Forelimb muscle (tissue), 1 donor: ENCODE results near the gene TMED6. TPM values are rescaled to one million over a fixed set of nuclear protein-coding genes. Genes with fewer than 3 reads are reported as not detected.

ENCODE experiments used
- DNase-seq: peaks from one replicate; pipeline ENCODE4 v3.0.0-alpha.2; 2013; ENCODE audit warnings: low read depth
- polyA plus RNA-seq: library from polyadenylated mRNA; unstranded; fragments of 120-200 nt; gene quantifications from one replicate; pipeline ENCODE4 v1.2.1, GENCODE V29; 2013; ENCODE audit not compliant: insufficient read length

Gene TMED6
- 1.5 TPM for polyA plus RNA-seq

- DNase-seq: no peak
Observed at GRCh38 chr16:69351309-69352027, at the start of gene TMED6. Gene TMED6, minus strand, starts transcription at chr16:69351786. Its CDS starts 33 bp downstream, at chr16:69351753.

GRCh38 chr16:69399361-69399760, 47.8 kb upstream of the TMED6 start:
- no peak for DNase-seq

GRCh38 chr16:69397821-69398521, 46.4 kb upstream of the TMED6 start:
- no peak for DNase-seq

DNA sequence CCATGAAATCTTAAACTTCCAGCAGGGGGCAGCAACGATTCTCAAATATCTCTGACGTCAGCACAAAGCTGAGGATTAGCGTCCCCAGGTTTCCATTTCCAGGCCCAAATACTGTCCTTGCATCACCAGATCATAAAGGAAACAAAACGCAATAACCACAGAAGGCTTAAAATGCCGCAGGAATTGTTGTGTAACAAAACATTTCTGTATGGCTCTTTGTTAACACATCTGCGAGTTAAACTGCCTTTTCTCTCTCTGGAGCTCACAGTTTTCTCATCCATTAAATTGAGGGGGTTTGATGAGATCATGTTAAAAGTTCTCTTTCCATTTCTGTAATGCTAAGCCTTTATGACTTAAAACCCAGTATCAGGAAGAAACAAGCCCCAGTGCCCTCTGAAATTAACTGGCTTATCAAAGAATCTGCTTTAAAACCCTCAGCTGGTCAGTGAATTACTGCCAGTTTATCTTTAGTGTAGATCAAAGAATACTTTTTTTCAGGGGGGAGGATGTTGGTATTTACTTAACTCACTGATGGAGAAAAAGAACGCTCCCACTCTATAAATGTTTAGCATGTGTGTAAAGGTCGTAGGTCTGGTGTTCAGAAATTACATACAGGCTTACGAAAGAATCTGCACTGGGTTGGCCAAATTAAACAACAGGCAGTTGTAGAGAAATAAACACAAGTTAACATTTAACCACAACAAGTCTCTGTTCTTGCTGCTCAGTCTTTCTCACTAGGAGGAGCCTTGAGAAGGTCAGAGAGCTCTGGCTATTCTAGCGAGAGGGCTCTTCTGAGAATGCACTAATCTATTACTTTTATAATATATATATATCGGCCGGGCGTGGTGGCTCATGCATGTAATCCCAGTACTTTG, 44.8 kb upstream of the TMED6 start:
- DNase-seq: peak; percentile 83

- DNase-seq: no peak
Observed at GRCh38 chr16:69395859-69396186, 44.2 kb upstream of the TMED6 start.

DNA sequence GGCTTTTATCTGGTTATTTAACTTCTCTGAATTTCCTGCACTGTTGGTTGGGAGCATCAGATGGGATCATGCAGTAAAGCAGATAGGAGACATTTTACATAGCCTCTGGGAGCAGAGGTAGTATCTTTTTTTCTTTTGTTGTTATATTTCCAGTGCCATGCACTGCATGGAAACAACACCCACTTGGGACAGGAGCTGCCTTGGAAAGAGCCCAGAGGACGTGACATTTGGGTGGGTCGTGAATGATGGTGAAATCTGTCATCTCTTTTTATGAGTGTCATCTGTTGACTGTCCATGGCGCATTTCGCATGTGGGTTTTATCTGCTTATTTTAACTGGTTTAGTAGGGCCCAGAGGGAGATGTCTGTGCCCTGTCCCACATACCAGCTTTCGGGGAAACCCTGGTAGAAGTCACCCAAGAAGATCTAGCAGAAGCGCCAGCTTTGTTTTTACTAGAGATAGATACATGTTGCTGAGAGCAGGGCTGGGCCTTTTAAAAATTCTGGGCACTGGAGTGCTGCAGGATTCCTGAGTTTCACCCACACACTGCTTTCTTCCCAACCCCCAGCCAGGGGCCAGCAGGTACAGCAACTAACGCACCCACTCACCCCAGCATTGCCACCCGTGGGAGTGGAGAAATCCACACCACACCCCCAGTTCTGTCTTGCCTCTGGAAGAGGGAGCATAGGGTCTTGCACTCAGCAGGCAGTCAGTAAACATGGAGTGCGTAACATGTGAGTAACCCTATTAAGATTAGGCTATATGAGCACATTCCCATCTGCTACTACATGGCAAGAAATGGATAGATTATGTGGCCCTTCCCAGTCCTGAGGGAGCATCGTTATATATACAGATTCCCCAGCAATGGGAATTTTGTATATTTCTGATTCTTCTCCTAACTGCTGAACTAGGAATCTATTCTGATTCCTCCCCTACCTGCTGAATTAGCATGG, 42.6 kb upstream of the TMED6 start:
- DNase-seq: no peak

- DNase-seq: no peak
Observed at GRCh38 chr16:69386596-69386995, 35.0 kb upstream of the TMED6 start.

DNA sequence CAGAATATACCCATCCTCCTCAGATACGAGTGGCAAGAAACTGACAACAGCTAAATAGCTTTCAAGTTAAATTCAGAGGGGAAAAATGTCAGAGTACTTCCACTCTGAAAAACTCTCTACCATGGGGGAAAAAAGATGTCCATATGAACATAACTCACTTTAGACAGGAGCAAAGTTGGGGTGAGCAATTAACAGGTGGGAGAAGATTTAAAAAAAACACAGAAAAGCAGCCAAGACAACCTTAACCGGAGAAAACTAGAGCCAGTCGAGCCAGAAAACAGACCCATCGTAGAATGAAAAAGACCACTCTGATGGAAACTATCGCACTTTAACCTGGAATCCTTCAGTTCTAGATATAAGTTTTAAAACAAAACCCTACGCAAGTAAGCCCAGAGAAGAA, 33.4 kb upstream of the TMED6 start:
- no peak for DNase-seq

GRCh38 chr16:69382421-69382820, 30.8 kb upstream of the TMED6 start:
- no peak for DNase-seq

DNA sequence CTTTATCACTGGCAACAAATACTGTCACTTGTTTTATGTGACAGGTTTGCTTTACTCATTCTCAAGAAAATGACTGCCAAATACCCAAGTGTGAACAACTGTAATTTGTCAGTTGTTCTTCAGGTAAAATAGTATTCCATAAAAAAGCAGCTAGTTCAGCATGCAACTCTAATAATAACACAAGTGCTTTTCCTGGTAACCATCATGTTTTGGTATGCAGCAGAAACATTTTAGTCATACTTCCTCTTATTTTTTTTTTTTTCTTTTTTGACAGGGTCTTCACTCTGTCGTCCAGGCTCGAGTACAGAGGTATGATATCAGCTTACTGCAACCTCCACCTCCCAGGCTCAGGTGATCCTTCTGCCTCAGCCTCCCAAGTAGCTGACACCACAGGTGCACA, 29.6 kb upstream of the TMED6 start:
- DNase-seq: no peak

- no peak for DNase-seq
Observed at GRCh38 chr16:69378760-69379159, 27.2 kb upstream of the TMED6 start.

GRCh38 chr16:69378036-69378435, 26.4 kb upstream of the TMED6 start:
- DNase-seq: no peak

DNA sequence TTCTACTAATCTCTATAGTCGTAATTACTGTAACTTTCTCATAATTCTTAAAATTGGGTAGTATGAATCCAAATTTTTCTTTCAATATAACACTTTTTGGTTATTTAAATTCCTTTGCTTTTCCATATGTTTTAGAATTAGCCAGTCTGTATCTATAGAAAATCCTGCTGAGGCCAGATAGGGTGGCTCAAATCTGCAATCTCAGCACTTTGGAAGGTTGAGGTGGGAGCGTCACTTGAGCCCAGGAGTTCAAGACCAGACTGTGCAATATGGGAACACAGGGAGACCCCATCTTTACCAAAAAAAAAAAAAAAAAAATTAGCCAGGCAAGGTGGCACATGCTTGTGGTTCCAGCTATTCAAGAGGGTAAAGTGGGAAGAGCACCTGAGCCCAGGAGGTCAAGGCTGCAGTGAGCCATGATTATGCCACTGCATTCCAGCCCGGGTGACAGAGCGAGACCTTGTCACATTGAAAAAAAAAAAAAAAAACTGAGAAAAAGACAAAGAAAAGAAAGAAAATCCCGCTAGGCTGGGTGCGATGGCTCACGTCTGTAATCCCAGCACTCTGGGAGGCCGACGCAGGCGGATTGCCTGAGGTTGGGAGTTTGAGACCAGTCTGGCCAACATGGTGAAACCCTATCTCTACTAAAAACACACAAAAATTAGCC, 24.9 kb upstream of the TMED6 start:
- DNase-seq: no peak

GRCh38 chr16:69373019-69373418, 21.4 kb upstream of the TMED6 start:
- no peak for DNase-seq

GRCh38 chr16:69371564-69371963, 20.0 kb upstream of the TMED6 start:
- no peak for DNase-seq

GRCh38 chr16:69368866-69369265, 17.3 kb upstream of the TMED6 start:
- no peak for DNase-seq

GRCh38 chr16:69367980-69368379, 16.4 kb upstream of the TMED6 start:
- no peak for DNase-seq

DNA sequence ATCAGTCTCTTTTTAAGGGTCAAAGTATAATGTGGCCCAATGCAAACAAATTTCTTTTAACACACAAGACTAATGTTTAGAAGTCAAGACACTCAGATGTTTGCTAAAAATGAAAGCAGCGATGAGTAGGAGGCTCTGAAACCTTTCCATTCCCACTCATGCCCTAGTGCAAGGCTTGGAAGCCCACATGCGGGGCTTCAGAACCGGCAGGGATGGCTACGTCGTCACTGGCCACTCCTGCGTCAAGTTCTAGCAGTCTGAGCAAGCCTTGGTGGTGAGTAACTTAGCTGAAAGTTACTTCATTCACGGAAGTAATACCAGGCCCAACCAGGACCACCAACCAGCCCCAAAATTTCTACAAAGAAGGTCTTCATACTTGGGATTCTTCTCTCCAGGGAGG, 14.8 kb upstream of the TMED6 start:
- DNase-seq: no peak

DNA sequence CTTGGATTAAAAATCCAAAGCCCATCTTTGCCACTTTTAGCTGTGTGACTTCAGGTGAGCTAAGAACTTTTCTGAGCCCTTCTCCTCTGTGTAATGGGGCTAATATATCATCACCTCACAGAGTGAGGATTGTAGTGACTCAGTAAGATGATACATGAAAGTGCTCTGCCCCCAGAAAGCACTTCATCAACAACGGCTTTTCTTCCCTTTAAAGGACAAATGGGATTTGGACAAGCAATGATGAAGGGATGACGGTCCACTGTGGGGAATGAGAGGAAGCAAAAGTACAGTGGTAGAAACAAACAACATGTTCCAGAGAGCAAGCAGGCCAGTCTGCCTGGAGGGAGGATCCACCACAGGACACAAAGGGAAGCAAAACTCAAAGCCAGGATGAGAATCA, 14.3 kb upstream of the TMED6 start:
- DNase-seq: no peak

DNA sequence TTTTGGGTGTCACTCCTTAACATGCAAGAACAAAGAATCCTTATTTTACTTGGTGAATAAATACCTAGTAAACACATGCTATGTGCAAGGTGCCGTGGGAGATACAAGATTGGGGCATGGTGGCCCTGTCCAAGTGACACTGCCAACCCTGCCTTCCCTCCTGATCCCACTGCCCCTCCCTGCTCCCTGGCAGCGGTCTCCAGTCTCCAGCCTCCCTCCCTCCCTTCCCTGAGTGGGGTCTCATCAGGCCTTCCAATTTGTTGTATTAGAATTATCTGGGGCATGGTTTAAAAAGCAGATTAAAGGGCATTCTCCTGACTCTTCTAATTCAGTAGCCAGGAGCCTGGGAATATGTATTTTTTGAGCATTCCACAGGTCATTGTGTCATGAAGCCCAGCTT, 12.5 kb upstream of the TMED6 start:
- DNase-seq: no peak

DNA sequence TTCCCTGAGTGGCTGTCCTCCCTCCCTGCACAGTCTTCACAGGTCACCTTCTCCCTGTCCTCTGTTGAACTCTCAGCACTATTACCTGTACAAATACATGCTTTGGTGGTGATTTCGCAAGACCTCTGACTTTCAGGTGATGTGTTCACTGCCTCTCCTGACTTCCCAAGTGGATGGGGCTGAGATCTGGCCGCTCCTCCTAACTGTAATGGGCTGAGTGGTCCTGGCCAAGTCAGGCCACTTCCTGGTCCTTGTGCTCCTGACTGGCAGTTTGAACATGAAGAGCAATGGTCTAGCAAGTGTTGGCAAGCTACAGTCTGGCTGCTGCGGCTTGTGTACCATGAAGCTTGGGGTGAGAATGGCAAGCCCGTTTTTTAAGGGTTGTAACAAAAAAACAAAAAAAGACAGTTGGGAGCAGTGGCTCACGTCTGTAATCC, 11.7 kb upstream of the TMED6 start:
- no peak for DNase-seq
